HG03558 (cell line): ENCODE data around the gene TPSAB1.
"Not testable (repeated sequence)": the region's sequence is repeated elsewhere in the genome, so short reads cannot be mapped to it uniquely, and the experiment has no call there.

Experiments used
- ATAC-seq: cut with Tn5 transposase; IDR thresholded peaks from one replicate; pipeline ENCODE4 v1.9.1; 2021; ENCODE audit warnings: moderate number of reproducible peaks; ENCODE audit not compliant: unreplicated experiment; ENCODE audit errors: extremely low read depth

Gene TPSAB1

GRCh38 chr16:1240436-1240835 is at the start of gene TPSAB1:
Gene TPSAB1 (plus strand): TSS chr16:1240705. CDS start chr16:1240939, 234 bp downstream.
- ATAC-seq, result not testable (repeated sequence)

DNA sequence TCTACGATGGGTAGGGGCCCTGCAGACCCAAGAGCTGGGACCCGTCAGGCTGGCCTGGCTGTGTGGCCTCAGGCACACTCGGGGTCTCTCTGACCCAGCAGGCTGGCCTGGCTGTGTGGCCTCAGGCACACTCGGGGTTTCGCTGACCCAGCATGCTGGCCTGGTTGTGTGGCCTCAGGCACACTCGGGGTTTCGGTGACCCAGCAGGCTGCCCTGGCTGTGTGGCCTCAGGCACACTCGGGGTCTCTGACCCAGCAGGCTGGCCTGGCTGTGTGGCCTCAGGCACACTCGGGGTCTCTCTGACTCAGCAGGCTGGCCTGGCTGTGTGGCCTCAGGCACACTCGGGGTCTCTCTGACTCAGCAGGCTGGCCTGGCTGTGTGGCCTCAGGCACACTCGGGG is 49.7 kb upstream of the TPSAB1 start:
- not testable (repeated sequence) for ATAC-seq

GRCh38 chr16:1192384-1193073 is 48.0 kb upstream of the TPSAB1 start:
- ATAC-seq, result no peak

- ATAC-seq, result no peak
Measured at GRCh38 chr16:1193143-1193824, 47.2 kb upstream of the TPSAB1 start.

DNA sequence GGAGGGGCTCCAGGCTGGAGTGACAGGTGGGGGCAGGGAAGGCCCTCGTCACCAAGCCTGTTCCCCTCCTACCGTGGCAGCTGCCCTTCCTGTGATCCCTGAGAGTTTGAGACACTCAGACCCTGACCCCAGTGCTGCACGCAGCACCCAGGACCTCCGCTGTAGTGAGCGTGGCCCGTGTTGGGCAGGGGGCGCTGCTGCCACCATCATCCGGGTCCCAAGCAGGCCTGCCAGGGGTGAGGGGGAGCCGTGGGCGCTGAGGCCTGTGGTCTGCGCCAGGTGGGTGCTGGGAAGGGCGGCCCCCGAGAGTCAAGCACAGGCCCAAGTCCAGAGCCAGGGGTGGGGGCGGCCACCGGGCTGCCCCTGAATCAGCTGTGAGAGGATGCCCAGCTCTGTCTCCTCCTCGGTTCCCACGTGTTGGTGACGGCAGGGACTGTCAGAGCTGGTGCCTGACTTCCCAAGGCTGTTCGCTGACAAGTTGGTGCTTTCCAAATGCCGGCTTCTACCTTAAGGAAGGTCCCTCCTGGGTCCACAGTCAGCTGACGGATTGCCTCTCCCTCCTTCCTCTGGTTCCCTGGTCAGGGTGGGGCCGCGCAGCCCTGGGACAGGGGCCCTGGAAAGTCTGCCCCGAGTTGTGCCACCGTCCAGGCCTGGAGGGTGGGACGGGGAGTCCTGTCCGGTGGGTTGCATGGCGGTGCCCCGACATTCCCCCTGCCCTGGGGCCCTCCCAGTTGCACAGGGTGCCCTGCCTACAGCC is 46.5 kb upstream of the TPSAB1 start:
- ATAC-seq, result no peak

- ATAC-seq, result no peak
Measured at GRCh38 chr16:1194665-1195392, 45.7 kb upstream of the TPSAB1 start.

DNA sequence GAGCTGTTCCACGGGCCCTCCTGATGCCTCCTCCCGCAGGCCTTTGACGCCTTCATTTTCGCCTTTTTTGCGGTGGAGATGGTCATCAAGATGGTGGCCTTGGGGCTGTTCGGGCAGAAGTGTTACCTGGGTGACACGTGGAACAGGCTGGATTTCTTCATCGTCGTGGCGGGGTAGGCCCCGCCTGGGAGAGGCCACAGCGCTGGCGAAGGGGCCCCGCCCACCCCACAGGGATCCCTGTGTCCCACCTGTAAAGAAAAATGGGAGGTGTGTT is 45.2 kb upstream of the TPSAB1 start:
- no peak for ATAC-seq

DNA sequence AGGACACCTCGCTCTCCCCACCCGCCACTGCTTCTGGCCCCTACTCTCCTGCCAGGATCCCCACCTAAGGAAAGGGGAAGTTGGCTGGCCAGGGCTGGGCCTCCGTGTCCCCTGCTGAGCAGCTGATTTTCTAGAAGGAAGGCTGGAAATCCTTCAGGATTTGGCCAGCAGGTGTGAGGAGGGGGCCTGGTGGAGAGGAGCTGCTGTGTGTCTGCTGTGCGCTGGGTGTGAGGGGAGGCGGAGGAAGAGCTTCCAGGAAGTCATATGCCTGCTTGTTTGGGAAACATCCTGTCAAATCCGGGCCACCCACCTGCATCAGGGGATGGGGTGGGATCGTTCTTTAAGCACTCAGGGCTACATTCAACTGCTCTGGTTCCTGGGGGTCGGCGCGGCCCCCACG is 44.0 kb upstream of the TPSAB1 start:
- ATAC-seq, result no peak

- no peak for ATAC-seq
Measured at GRCh38 chr16:1197237-1197866, 43.2 kb upstream of the TPSAB1 start.

DNA sequence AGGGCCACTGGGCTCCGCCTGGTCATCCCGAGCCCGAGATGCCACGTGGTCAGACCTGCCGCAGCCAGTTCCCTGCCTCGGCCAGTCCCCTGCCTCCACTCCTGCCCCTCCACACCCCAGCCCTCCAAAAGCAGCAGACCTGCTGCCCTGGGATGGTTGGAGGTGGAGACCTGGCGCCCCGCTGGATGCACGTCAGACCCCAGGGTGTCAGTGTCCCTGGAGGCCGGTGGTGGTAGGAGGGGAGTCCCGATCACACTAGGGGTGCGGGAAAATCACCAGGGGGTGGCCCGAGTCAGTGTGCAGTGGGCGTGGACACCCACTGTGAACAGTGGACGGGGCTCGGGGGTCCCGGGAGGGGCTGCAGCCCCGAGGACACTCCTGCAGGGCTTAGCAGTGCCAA is 42.3 kb upstream of the TPSAB1 start:
- ATAC-seq, result no peak

DNA sequence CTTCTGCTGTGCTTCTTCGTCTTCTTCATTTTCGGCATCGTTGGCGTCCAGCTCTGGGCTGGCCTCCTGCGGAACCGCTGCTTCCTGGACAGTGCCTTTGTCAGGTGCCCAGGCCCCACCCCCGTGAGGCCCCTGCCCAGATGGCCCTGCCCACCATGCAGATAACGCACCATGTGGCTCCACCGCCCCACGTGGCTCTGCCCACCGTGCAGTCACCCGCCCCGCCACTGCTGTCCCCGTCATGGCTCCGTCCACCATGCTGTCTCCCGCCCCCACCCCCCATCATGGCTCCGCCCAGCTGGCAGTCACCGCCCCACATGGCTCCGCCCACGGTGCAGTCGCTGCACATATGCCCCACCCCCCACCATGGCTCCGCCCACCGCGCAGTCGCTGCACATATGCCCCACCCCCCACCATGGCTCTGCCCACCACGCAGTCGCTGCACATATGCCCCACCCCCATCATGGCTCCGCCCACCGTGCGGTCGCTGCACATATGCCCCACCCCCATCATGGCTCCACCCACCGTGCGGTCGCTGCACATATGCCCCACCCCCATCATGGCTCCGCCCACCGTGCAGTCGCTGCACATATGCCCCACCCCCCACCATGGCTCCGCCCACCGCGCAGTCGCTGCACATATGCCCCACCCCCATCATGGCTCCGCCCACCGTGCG is 41.7 kb upstream of the TPSAB1 start:
- ATAC-seq, result not testable (repeated sequence)

DNA sequence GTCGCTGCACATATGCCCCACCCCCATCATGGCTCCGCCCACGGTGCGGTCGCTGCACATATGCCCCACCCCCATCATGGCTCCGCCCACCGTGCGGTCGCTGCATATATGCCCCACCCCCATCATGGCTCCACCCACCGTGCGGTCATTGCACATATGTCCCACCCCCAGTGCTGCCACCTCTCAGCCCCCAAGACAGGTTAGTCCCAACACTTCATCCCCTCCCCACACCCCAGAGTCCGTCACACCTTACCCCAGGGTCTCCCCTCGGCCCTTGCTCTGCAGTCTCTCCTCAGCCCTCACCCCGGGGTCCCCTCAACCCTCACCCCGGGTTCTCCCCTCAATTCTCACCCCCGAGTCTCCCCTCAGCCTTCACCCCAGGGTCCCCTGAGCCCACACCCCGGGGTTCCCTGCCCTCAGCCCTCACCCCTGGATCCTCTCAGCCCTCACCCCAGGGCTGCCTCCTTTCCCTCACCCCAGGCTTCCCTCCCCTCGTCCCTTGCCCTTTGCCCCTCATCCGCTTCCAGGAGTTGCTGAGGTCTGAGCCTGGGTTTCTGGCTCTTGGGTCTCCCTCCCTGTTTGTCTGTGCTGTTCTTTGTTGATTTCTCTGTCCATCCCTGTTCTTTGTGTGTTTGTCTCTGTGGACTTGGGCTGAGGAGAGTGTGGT is 41.0 kb upstream of the TPSAB1 start:
- no peak for ATAC-seq

DNA sequence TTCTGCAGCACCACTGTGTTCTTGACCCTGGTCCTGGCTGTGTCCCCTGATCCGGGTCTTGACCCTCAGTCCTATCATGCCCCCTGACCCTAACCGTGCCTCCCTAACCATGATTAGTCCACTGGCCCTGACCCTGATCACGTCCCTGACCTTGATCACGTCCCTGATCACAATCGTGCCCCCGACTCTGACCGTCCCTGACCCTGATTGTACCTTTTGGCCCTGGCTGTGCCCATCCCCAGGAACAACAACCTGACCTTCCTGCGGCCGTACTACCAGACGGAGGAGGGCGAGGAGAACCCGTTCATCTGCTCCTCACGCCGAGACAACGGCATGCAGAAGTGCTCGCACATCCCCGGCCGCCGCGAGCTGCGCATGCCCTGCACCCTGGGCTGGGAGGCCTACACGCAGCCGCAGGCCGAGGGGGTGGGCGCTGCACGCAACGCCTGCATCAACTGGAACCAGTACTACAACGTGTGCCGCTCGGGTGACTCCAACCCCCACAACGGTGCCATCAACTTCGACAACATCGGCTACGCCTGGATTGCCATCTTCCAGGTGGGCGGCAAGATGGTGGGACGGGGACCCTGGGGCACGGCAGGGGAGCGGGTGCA is 40.4 kb upstream of the TPSAB1 start:
- ATAC-seq, result no peak

DNA sequence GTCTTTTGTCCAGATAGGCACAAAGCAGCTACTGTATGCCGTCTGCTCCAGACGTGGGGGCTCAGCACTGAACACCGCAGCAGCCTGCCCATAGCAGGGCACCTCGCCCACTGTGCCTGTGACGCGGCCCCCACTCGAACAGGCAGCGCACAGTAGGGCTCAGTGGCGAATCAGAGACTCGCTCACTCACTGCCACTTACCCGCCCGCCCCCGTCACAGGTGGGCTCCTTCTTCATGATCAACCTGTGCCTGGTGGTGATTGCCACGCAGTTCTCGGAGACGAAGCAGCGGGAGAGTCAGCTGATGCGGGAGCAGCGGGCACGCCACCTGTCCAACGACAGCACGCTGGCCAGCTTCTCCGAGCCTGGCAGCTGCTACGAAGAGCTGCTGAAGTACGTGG is 39.1 kb upstream of the TPSAB1 start:
- ATAC-seq, result no peak

- ATAC-seq, result no peak
Measured at GRCh38 chr16:1202274-1202673, 38.2 kb upstream of the TPSAB1 start.

GRCh38 chr16:1204933-1205332 is 35.6 kb upstream of the TPSAB1 start:
- ATAC-seq, result no peak

DNA sequence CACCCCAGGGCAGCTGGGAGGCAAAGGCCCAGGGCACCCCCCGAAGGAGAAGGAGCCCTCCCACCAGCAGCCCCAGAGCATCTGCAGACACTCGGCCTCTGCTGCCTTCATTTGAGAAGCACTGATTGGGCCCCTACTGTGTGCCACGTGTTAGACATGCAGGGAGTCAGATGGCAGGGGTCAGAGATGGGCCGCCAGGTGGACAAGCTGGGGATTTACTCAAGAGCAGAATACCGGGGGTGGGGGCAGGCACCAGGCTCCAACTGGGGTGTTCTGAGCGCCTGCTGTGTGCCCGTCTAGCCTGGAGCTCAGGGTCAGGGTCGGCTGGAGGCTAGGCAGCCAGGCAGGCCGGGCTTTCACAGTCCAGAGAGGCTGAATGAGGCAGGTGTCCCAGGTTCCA is 34.2 kb upstream of the TPSAB1 start:
- ATAC-seq, result no peak

- ATAC-seq, result no peak
Measured at GRCh38 chr16:1206786-1207185, 33.7 kb upstream of the TPSAB1 start.

GRCh38 chr16:1208239-1208830 is 32.2 kb upstream of the TPSAB1 start:
- ATAC-seq, result no peak
